Parathyroid adenoma (tissue), 2 donors: ENCODE results near the gene ARFGAP1.

ENCODE experiments used
- H2AFZ ChIP-seq: fragments of 300-600 bp; sonication (generic); one replicate; pipeline ENCODE4 v1.7.0; 2017; ENCODE audit warnings: antibody characterized with exemption, mild to moderate bottlenecking
- H3K27ac ChIP-seq: fragments of 300-600 bp; sonication (generic); one replicate; pipeline ENCODE4 v1.7.0; 2017
- H3K27me3 ChIP-seq: fragments of 300-600 bp; sonication (generic); one replicate; pipeline ENCODE4 v1.7.0; 2017; ENCODE audit warnings: low read length; ENCODE audit not compliant: control insufficient read depth, insufficient read depth
- H3K36me3 ChIP-seq: fragments of 300-600 bp; sonication (generic); one replicate; pipeline ENCODE4 v1.7.0; 2017; ENCODE audit warnings: low read length; ENCODE audit not compliant: control insufficient read depth, insufficient read depth
- H3K4me1 ChIP-seq: fragments of 300-600 bp; sonication (generic); one replicate; pipeline ENCODE4 v1.7.0; 2017; ENCODE audit warnings: control low read depth
- H3K4me2 ChIP-seq: fragments of 300-600 bp; sonication (generic); one replicate; pipeline ENCODE4 v1.7.0; 2017; ENCODE audit warnings: low read length
- H3K4me3 ChIP-seq: fragments of 300-600 bp; sonication (generic); one replicate; pipeline ENCODE4 v1.7.0; 2017; ENCODE audit warnings: low read depth, low read length
- H3K79me2 ChIP-seq: fragments of 300-600 bp; sonication (generic); one replicate; pipeline ENCODE4 v1.7.0; 2017; ENCODE audit warnings: control low read depth
- H3K9ac ChIP-seq: fragments of 300-600 bp; sonication (generic); one replicate; pipeline ENCODE4 v1.7.0; 2017; ENCODE audit warnings: mild to moderate bottlenecking
- H3K9me3 ChIP-seq: fragments of 300-600 bp; sonication (generic); one replicate; pipeline ENCODE4 v1.7.0; 2017; ENCODE audit warnings: low read length; ENCODE audit not compliant: control insufficient read depth
- CTCF ChIP-seq: fragments of 300-600 bp; sonication (generic); IDR thresholded peaks from one replicate; pipeline ENCODE4 v1.7.0; 2017; ENCODE audit warnings: antibody characterized with exemption, mild to moderate bottlenecking
- donor health status: primary hyperparathyroidism.

The ARFGAP1 gene

GRCh38 chr20:63261060-63261794 is 11.4 kb upstream of the ARFGAP1 start:
- Histone ChIP-seq H3K36me3 (no peaks in the 10 kb centered on the region), H3K79me2 (no peaks in the 10 kb centered on the region), H3K9me3 (no peaks in the 10 kb centered on the region), H3K27me3 (no peaks in the 10 kb centered on the region), H3K9ac (no peak overlapping the region), H3K4me3 (no peak overlapping the region), H2AFZ (no peak overlapping the region), H3K27ac (no peak overlapping the region), H3K4me2 (no peak overlapping the region), H3K4me1 (no peaks in the 10 kb centered on the region)
- no peak for TF ChIP-seq CTCF

GRCh38 chr20:63261795-63262528 is 10.7 kb upstream of the ARFGAP1 start:
- Histone ChIP-seq H3K36me3 (no peaks in the 10 kb centered on the region), H3K27me3 (no peaks in the 10 kb centered on the region), H3K4me1 (no peaks in the 10 kb centered on the region), H3K9ac (no peak overlapping the region), H3K4me3 (no peak overlapping the region), H3K4me2 (no peak overlapping the region), H3K27ac (no peak overlapping the region), H2AFZ (no peak overlapping the region), H3K9me3 (no peaks in the 10 kb centered on the region), H3K79me2 (no peaks in the 10 kb centered on the region)
- TF ChIP-seq CTCF, result no peak

- Histone ChIP-seq H3K4me2 (no peak overlapping the region), H3K27me3 (no peaks in the 10 kb centered on the region)
Observed at GRCh38 chr20:63262836-63263235, 9.8 kb upstream of the ARFGAP1 start.

GRCh38 chr20:63264000-63264399 is 8.6 kb upstream of the ARFGAP1 start:
- Histone ChIP-seq H3K4me1 (no peaks in the 10 kb centered on the region), H3K9me3 (no peaks in the 10 kb centered on the region), H3K4me3 (no peak overlapping the region), H2AFZ (no peak overlapping the region), H3K79me2 (no peaks in the 10 kb centered on the region), H3K9ac (no peak overlapping the region), H3K27me3 (no peaks in the 10 kb centered on the region), H3K36me3 (no peaks in the 10 kb centered on the region), H3K27ac (no peak overlapping the region), H3K4me2 (no peak overlapping the region)
- TF ChIP-seq CTCF, result no peak

More at GRCh38 chr20:63262836-63263235, 9.8 kb upstream of the ARFGAP1 start:
- Histone ChIP-seq H3K4me1 (no peaks in the 10 kb centered on the region), H3K36me3 (no peaks in the 10 kb centered on the region), H3K27ac (no peak overlapping the region), H3K9me3 (no peaks in the 10 kb centered on the region), H3K79me2 (no peaks in the 10 kb centered on the region), H2AFZ (no peak overlapping the region), H3K9ac (no peak overlapping the region), H3K4me3 (no peak overlapping the region)
- no peak for TF ChIP-seq CTCF
